ENCODE results near the gene COMMD9.
"Not testable (repeated sequence)": the region's sequence is repeated elsewhere in the genome, so short reads cannot be mapped to it uniquely, and the experiment has no call there.

The COMMD9 gene

GRCh38 chr11:36289226-36289852, at the start of gene COMMD9:
TSS of gene COMMD9 (minus strand) at chr11:36289424. CDS start at chr11:36289412, 12 bp downstream.
- Histone ChIP-seq H3K36me3 (ENCODE audit: control insufficient read depth, insufficient read depth, low read length) (no peaks in the 10 kb centered on the region), H3K4me3 (ENCODE audit: low read length) (peak within 1 kb of the TSS; percentile 77), H3K4me1 (ENCODE audit: control insufficient read depth, insufficient read depth, low read length) (peaks cover 3% of the 10 kb centered on the region), H3K27ac (ENCODE audit: low read depth, low read length) (no peak within 1 kb of the TSS), H3K9ac (ENCODE audit: low read length) (peak within 1 kb of the TSS; percentile 6), H3K27me3 (ENCODE audit: control insufficient read depth, insufficient read depth, low read length) (no peaks in the 10 kb centered on the region)

DNA sequence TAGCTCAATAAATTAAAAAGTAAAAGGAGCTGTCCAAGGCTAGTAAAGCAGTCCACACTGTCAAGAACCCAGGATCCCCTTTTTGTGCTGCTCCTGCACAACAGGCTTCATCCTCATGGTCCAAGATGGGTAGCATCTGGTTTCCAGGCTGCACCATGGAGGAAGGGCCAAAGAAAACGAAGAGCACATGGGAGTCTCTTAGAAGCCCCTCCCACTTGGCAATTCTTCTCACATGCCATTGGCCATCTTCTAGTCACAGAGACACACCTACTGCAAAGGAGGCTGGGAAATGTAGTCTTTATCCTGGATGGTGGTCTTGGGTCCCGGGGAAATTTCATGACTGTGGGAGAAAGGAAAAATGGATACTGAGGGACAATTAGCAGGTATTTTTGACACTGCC, 44.7 kb upstream of the COMMD9 start:
- Histone ChIP-seq H3K27me3 (ENCODE audit: control insufficient read depth, insufficient read depth, low read length) (no peaks in the 10 kb centered on the region), H3K4me3 (ENCODE audit: low read length) (no peak overlapping the region), H3K9ac (ENCODE audit: low read length) (no peak overlapping the region), H3K27ac (ENCODE audit: low read depth, low read length) (no peak overlapping the region), H3K4me1 (ENCODE audit: control insufficient read depth, insufficient read depth, low read length) (no peaks in the 10 kb centered on the region), H3K36me3 (ENCODE audit: control insufficient read depth, insufficient read depth, low read length) (no peaks in the 10 kb centered on the region)

DNA sequence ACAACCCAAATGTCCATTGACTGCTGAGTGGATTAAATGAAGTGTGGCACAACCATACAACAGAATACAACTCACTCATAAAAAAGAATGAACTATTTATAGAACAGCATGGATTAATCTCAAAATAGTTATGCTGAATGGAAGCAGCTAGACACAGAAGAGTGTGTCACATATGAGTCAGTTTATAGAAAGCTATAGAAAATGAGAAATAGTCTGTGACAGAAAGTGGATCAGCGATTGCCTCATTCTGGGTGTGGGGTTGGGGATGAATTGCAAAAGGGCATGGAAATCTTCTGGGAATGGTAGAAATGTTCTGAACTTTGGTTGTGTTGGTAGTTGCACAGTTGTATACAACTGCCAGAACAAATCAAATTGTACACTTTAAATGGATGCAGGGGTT, 44.2 kb upstream of the COMMD9 start:
- no peaks in the 10 kb centered on the region for H3K36me3 ChIP-seq (ENCODE audit: control insufficient read depth, insufficient read depth, low read length)
- H3K9ac ChIP-seq (ENCODE audit: low read length) = no peak overlapping the region

DNA sequence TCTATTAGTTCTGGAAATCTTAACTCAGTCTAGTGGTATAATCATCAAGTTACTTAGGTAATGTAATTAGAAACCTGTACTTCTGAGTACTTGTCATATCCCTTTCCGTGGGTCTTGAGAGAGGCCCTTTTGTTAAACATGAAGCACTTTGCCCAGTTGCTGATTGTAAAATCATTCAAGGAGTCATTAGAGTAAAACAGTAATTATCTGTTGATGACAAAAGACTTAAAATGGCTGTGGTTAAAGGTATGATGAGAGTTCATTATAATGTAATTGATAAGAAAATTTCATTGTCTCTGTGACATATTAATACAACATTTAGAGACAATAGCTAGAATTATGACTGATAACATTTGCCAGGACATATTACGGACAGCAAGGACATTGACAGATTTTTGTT, 41.2 kb upstream of the COMMD9 start:
- Histone ChIP-seq H3K36me3 (ENCODE audit: control insufficient read depth, insufficient read depth, low read length) (no peaks in the 10 kb centered on the region), H3K4me3 (ENCODE audit: low read length) (no peak overlapping the region), H3K9ac (ENCODE audit: low read length) (no peak overlapping the region), H3K27me3 (ENCODE audit: control insufficient read depth, insufficient read depth, low read length) (no peaks in the 10 kb centered on the region), H3K4me1 (ENCODE audit: control insufficient read depth, insufficient read depth, low read length) (no peaks in the 10 kb centered on the region), H3K27ac (ENCODE audit: low read depth, low read length) (no peak overlapping the region)

More for the DNA sequence above, 44.2 kb upstream of the COMMD9 start:
- H3K27me3 ChIP-seq (ENCODE audit: control insufficient read depth, insufficient read depth, low read length) = no peaks in the 10 kb centered on the region
- H3K4me1 ChIP-seq (ENCODE audit: control insufficient read depth, insufficient read depth, low read length) = no peaks in the 10 kb centered on the region
- H3K4me3 ChIP-seq (ENCODE audit: low read length) = no peak overlapping the region
- H3K27ac ChIP-seq (ENCODE audit: low read depth, low read length) = no peak overlapping the region

DNA sequence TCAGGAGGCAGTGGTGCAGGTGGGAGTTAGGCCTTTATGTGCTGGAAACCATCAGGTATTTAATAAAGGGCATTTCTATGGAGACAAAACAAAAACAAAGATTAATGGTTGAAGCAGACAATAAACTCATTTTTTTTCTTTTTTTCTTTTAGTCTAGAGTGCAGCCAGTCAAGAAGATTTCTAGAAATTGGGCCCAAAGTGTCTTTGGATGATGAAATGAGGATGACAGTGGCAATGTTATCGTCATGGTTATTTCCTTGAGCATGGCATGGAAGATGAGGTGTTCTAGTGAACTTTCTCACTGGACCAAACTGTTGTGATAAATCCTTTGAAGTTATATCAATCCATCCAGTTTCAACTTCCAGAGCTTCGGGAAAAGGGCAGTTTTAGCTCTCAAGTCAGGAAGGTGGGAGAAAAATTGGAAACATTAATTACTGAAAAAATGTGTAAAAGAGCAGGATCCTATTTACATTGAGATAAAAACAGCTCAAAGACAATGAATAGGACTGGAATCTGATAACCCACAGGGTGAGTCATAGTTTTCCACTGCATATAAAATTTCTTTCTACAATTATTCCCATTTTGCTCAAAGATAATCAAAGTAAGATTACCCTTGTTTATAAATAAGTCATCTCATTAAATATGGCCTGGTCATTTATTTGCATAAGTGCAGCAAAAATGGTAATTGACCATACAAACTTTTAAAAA, 39.9 kb upstream of the COMMD9 start:
- no peak overlapping the region for H3K27ac ChIP-seq (ENCODE audit: low read depth, low read length)
- H3K27me3 ChIP-seq (ENCODE audit: control insufficient read depth, insufficient read depth, low read length) = no peaks in the 10 kb centered on the region
- no peak overlapping the region for H3K9ac ChIP-seq (ENCODE audit: low read length)
- H3K36me3 ChIP-seq (ENCODE audit: control insufficient read depth, insufficient read depth, low read length) = no peaks in the 10 kb centered on the region
- no peak overlapping the region for H3K4me3 ChIP-seq (ENCODE audit: low read length)
- no peaks in the 10 kb centered on the region for H3K4me1 ChIP-seq (ENCODE audit: control insufficient read depth, insufficient read depth, low read length)

DNA sequence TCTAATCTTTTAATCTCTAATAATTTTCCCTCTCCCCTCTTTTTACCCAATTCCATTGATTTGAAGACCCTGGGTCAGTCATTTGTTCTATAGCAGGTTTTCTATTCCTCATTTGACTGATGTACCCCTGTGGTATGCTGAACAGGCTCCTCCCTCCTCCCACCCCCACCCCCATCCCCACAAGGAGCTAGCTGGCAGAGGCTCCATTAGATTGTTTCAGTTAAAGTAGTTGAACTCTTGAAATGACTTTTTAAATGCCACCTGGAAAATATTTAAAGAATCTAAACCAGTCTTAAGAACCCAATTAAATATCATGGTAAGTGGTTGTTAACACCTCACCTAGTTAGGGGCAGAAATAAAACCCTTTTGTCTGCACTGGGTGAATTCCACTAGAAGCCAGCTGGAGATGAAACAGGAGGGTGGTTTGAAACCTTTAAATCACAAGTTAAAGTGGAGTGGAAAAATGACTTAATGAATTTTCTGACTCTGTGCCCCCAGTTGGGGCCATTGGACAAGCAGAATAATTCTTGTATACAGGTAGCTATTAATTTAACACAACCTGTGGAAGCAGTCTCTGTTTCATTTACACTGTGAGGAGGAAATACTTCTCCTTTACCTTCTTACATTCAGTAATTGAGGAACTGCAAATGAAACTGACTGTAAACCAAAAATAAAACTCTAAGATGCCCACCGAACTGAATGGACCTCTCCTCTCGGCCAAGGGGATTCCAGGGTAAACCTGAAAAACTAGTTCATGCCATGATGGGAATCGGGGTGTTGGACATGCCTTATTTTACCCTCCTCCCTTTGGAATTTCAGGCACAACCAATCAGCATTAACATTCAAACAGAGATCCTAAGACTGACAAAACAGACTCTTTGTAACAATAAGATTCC, 37.5 kb upstream of the COMMD9 start:
- H3K27me3 ChIP-seq (ENCODE audit: control insufficient read depth, insufficient read depth, low read length) = no peaks in the 10 kb centered on the region
- no peaks in the 10 kb centered on the region for H3K4me1 ChIP-seq (ENCODE audit: control insufficient read depth, insufficient read depth, low read length)
- no peak overlapping the region for H3K9ac ChIP-seq (ENCODE audit: low read length)
- H3K27ac ChIP-seq (ENCODE audit: low read depth, low read length) = no peak overlapping the region
- no peaks in the 10 kb centered on the region for H3K36me3 ChIP-seq (ENCODE audit: control insufficient read depth, insufficient read depth, low read length)
- no peak overlapping the region for H3K4me3 ChIP-seq (ENCODE audit: low read length)

- not testable (repeated sequence) for H3K4me3 ChIP-seq (ENCODE audit: low read length); H3K9ac ChIP-seq (ENCODE audit: low read length); H3K36me3 ChIP-seq (ENCODE audit: control insufficient read depth, insufficient read depth, low read length); H3K27me3 ChIP-seq (ENCODE audit: control insufficient read depth, insufficient read depth, low read length); H3K4me1 ChIP-seq (ENCODE audit: control insufficient read depth, insufficient read depth, low read length); H3K27ac ChIP-seq (ENCODE audit: low read depth, low read length)
These were observed 36.2 kb upstream of the COMMD9 start for GRCh38 chr11:36325403-36325802.

GRCh38 chr11:36324956-36325355, 35.7 kb upstream of the COMMD9 start:
- H3K27ac ChIP-seq (ENCODE audit: low read depth, low read length); H3K4me3 ChIP-seq (ENCODE audit: low read length); H3K9ac ChIP-seq (ENCODE audit: low read length); H3K36me3 ChIP-seq (ENCODE audit: control insufficient read depth, insufficient read depth, low read length); H3K4me1 ChIP-seq (ENCODE audit: control insufficient read depth, insufficient read depth, low read length); H3K27me3 ChIP-seq (ENCODE audit: control insufficient read depth, insufficient read depth, low read length): not testable (repeated sequence)

GRCh38 chr11:36317992-36318391, 28.8 kb upstream of the COMMD9 start:
- Histone ChIP-seq H3K36me3 (ENCODE audit: control insufficient read depth, insufficient read depth, low read length) (no peaks in the 10 kb centered on the region), H3K4me1 (ENCODE audit: control insufficient read depth, insufficient read depth, low read length) (no peaks in the 10 kb centered on the region), H3K27ac (ENCODE audit: low read depth, low read length) (no peak overlapping the region), H3K4me3 (ENCODE audit: low read length) (no peak overlapping the region), H3K27me3 (ENCODE audit: control insufficient read depth, insufficient read depth, low read length) (no peaks in the 10 kb centered on the region), H3K9ac (ENCODE audit: low read length) (no peak overlapping the region)

DNA sequence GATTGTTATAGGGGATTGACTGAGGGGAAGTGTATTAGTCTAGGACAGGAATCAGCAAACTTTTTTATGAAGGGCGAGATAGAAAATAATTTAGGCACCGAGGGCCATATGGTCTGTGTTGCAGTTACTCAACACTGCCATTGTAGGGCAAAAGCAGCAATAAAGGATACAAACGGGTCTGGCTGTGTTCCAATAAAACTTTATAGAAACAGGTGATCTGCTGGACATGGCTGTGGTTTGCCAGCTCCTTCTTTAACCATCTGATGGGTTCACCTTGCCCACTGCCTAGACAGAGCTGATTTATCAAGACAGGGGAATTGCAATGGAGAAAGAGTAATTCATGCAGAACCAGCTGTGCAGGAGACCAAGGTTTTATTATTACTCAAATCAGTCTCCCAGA, 26.8 kb upstream of the COMMD9 start:
- H3K27ac ChIP-seq (ENCODE audit: low read depth, low read length) = no peak overlapping the region
- H3K4me1 ChIP-seq (ENCODE audit: control insufficient read depth, insufficient read depth, low read length) = no peaks in the 10 kb centered on the region
- H3K4me3 ChIP-seq (ENCODE audit: low read length) = no peak overlapping the region
- no peaks in the 10 kb centered on the region for H3K27me3 ChIP-seq (ENCODE audit: control insufficient read depth, insufficient read depth, low read length)
- H3K9ac ChIP-seq (ENCODE audit: low read length) = no peak overlapping the region
- H3K36me3 ChIP-seq (ENCODE audit: control insufficient read depth, insufficient read depth, low read length) = no peaks in the 10 kb centered on the region

GRCh38 chr11:36314434-36314767, 25.2 kb upstream of the COMMD9 start:
- no peaks in the 10 kb centered on the region for H3K27me3 ChIP-seq (ENCODE audit: control insufficient read depth, insufficient read depth, low read length)
- H3K9ac ChIP-seq (ENCODE audit: low read length) = no peak overlapping the region
- H3K27ac ChIP-seq (ENCODE audit: low read depth, low read length) = no peak overlapping the region
- no peaks in the 10 kb centered on the region for H3K36me3 ChIP-seq (ENCODE audit: control insufficient read depth, insufficient read depth, low read length)
- no peaks in the 10 kb centered on the region for H3K4me1 ChIP-seq (ENCODE audit: control insufficient read depth, insufficient read depth, low read length)
- H3K4me3 ChIP-seq (ENCODE audit: low read length) = no peak overlapping the region

- no peaks in the 10 kb centered on the region for H3K4me1 ChIP-seq (ENCODE audit: control insufficient read depth, insufficient read depth, low read length)
- no peak overlapping the region for H3K4me3 ChIP-seq (ENCODE audit: low read length)
- no peak overlapping the region for H3K27ac ChIP-seq (ENCODE audit: low read depth, low read length)
- H3K9ac ChIP-seq (ENCODE audit: low read length) = no peak overlapping the region
- H3K36me3 ChIP-seq (ENCODE audit: control insufficient read depth, insufficient read depth, low read length) = no peaks in the 10 kb centered on the region
- H3K27me3 ChIP-seq (ENCODE audit: control insufficient read depth, insufficient read depth, low read length) = no peaks in the 10 kb centered on the region
These were observed 24.7 kb upstream of the COMMD9 start for GRCh38 chr11:36313750-36314433.

Data from rectal smooth muscle tissue (tissue), 1 donor.